Prostate gland (tissue), 2 donors: Measurements from ENCODE around the gene DAAM1. TPM values are rescaled to one million over a fixed set of nuclear protein-coding genes. Genes with fewer than 3 reads are reported as not detected.

Experiments used
- DNase-seq: peaks from one replicate; pipeline ENCODE4 v3.0.0-alpha.2; 2019; ENCODE audit warnings: low spot score
- H3K27ac ChIP-seq, 2 donors: fragments of 200-600 bp; sonication (generic); 2 replicates each; pipeline ENCODE4 v1.5.1; 2017 to 2019
- H3K27me3 ChIP-seq: fragments of 200-600 bp; sonication (generic); replicated peaks from 2 replicates; pipeline ENCODE4 v1.5.1; 2019; ENCODE audit not compliant: insufficient read depth
- H3K36me3 ChIP-seq, 2 donors: fragments of 200-600 bp; sonication (generic); 1 replicate in 1 of 2; 2 replicates in 1 of 2; pipeline versions ENCODE4 v1.5.1 to v1.8.1; 2017 to 2019
- H3K4me1 ChIP-seq: fragments of 200-600 bp; sonication (generic); replicated peaks from 2 replicates; pipeline ENCODE4 v1.5.1; 2019
- H3K4me3 ChIP-seq, 2 donors: fragments of 200-600 bp; sonication (generic); 2 replicates each; pipeline ENCODE4 v1.5.1; 2017 to 2019
- H3K9me3 ChIP-seq: fragments of 200-600 bp; sonication (generic); 2 replicates; pipeline ENCODE4 v1.5.1; 2017
- CTCF ChIP-seq, 4 experiments: fragments of 200-600 bp in 2 of 4; fragments of 450-650 bp in 2 of 4; sonication (generic) in 2 of 4; IDR thresholded peaks; 1 replicate in 3 of 4; 2 replicates in 1 of 4; pipeline ENCODE4 v1.5.1; 2016 to 2019; ENCODE audit warnings: antibody characterized with exemption in 4 of 4, mild to moderate bottlenecking in 2 of 4, moderate library complexity in 2 of 4
- POLR2A ChIP-seq: fragments of 450-650 bp; IDR thresholded peaks from one replicate; pipeline ENCODE4 v1.6.1; 2016; ENCODE audit warnings: antibody characterized with exemption, mild to moderate bottlenecking
- POLR2AphosphoS5 ChIP-seq: sonication (generic); formaldehyde crosslinking; IDR thresholded peaks from one replicate; pipeline ENCODE4 v1.6.1; 2017; ENCODE audit warnings: antibody characterized with exemption
- WGBS: methylation state at CpG from one replicate; pipeline ENCODE4 v1.1.5; 2018; 5-methylcytosine and 5-hydroxymethylcytosine counted together
- intact Hi-C: fragments of 100-400 bp; cut with DNase I; formaldehyde crosslinking; loops from one replicate; pipeline ENCODE4 v1.14.2; 2022
- total RNA-seq, 2 donors: library from RNA; depleted of rRNA; stranded (reverse); fragments of >200 nt; gene quantifications; one replicate each; pipeline ENCODE4 v1.1.0, GENCODE V29; 2016

The DAAM1 gene
- total RNA-seq, 2 donors from 2014 or later: 35.4 to 58.3 TPM

DNA sequence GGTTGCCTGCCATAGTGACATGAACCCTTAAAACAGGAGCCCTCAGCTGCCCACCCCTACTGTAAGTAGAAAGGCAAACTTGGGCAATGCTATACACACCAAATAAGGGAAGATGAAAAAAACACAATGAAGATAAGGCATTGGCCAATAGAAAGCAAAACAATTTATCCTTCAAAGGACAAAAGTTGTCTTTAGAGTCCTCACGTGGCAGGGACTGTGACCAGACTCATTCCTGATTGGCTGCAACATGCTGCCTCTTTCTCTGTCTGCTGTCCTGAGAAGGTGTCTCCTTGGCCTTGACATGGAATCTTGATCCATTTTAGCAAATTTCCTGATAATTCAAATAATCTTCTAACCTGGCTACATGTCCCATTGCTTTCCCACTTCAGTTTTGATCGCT is 144.8 kb downstream of the DAAM1 start:
- Histone ChIP-seq H3K4me1 (no peaks in the 10 kb centered on the region), H3K4me3 (no peak overlapping the region), H3K27ac (peak overlapping the region; percentile 52 to 65), H3K36me3 (no peaks in the 10 kb centered on the region), H3K27me3 (no peaks in the 10 kb centered on the region), H3K9me3 (no peaks in the 10 kb centered on the region)
- DNase-seq: no peak
- intact Hi-C loops: loop anchor here (5.0 kb wide), 2 partner anchors 94 to 146 kb away; partner anchors contain the start of gene DAAM1
- TF ChIP-seq POLR2A (no peak), POLR2AphosphoS5 (no peak), CTCF (IDR thresholded peaks at IDR 0.05) (no peak)
- WGBS: 34% methylated on average over 2 of the region's 2 CpGs

DNA sequence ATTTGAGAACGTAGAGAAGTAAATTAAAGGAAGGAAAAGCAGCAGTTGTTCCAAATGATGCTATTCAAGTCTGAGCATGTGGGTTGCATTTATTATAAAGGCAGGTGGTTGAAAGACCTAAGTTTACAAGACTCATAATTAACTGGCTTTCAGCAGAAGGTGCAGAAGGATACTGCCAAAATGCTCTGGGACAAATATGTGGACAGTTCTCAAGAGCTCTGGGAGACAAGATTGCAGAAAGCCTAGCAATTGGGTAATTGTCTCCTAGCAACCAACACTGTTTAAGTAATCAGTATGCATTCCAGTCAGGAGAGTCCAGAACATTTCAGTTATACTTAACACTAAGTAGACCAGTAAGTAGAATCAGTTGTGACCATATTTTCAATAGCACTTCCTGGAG is 145.2 kb downstream of the DAAM1 start:
- TF ChIP-seq POLR2AphosphoS5 (peak; percentile 86), POLR2A (no peak)
- intact Hi-C loops: loop anchor here (5.0 kb wide), 2 partner anchors 94 to 146 kb away; partner anchors contain the start of gene DAAM1
- no peaks in the 10 kb centered on the region for H3K4me1 ChIP-seq
- H3K27ac ChIP-seq: peak overlapping the region; percentile 34 to 65
- WGBS: 26% methylated on average over 1 of the region's 1 CpG
- peak; percentile 67 for DNase-seq
- no peaks in the 10 kb centered on the region for H3K9me3 ChIP-seq
- no peaks in the 10 kb centered on the region for H3K36me3 ChIP-seq
- H3K4me3 ChIP-seq: no peak overlapping the region
- H3K27me3 ChIP-seq: no peaks in the 10 kb centered on the region

DNA sequence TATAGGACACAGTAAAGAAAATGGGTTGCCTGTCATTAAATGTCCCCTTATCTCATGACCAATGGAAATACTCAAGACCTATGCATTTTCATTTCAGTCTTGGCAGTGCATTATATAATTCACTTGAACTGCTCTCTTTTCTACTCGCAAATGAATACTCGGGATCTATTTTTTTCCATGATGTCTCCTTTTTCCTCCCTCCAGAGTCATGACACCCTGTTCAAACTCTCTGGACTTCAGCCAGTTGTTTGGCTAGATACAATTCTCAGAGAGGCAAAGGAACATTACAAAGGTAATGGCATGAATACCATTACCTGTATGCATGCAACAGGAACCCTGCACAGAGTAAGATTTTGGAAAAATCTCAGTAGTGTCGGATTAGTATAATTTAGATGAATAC is 145.8 kb downstream of the DAAM1 start:
- TF ChIP-seq CTCF (IDR thresholded peaks at IDR 0.05): no peak
- TF ChIP-seq POLR2A: no peak
- no peak for TF ChIP-seq POLR2AphosphoS5
- Histone ChIP-seq H3K27me3 (no peaks in the 10 kb centered on the region), H3K4me3 (no peak overlapping the region), H3K4me1 (no peaks in the 10 kb centered on the region), H3K36me3 (no peaks in the 10 kb centered on the region), H3K9me3 (no peaks in the 10 kb centered on the region), H3K27ac (peak overlapping the region; percentile 7 to 34)
- 79% methylated on average over 3 of the region's 3 CpGs for WGBS
- DNase-seq: no peak
- intact Hi-C loops: loop anchor here (5.0 kb wide), 2 partner anchors 93 to 147 kb away; partner anchors contain the start of gene DAAM1

GRCh38 chr14:59336098-59336497 is 147.6 kb downstream of the DAAM1 start:
- intact Hi-C loops: no loop called here
- no peaks in the 10 kb centered on the region for H3K4me1 ChIP-seq
- H3K9me3 ChIP-seq: no peaks in the 10 kb centered on the region
- no peak overlapping the region for H3K4me3 ChIP-seq
- H3K36me3 ChIP-seq: no peaks in the 10 kb centered on the region
- H3K27ac ChIP-seq: peak overlapping the region; percentile 4 to 12
- no peak for DNase-seq
- no peaks in the 10 kb centered on the region for H3K27me3 ChIP-seq
- no peak for TF ChIP-seq POLR2AphosphoS5
- TF ChIP-seq CTCF (IDR thresholded peaks at IDR 0.05): no peak
- TF ChIP-seq POLR2A: no peak

DNA sequence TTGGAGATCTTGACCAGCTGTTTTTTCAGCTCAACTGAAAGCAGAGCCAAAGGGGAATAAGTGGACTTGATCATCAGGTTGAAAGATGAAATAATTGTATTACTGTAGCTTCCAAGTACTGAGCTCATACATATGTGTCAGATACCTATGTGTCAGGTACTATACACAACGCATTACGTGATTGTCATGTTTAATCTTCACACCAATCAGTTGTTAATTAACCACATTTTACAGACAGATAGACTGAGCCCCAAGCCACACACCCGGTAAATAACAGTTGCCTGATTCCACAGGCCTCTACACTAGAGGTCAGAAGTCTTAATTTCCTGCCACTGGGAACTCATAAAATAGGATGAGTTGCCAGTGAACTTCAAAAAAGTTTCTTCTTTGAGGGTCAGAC is 148.2 kb downstream of the DAAM1 start:
- TF ChIP-seq CTCF (IDR thresholded peaks at IDR 0.05) (no peak), POLR2AphosphoS5 (no peak), POLR2A (no peak)
- Histone ChIP-seq H3K9me3 (no peaks in the 10 kb centered on the region), H3K27me3 (no peaks in the 10 kb centered on the region), H3K4me3 (no peak overlapping the region), H3K27ac (peak overlapping the region; percentile 1 to 4), H3K4me1 (no peaks in the 10 kb centered on the region), H3K36me3 (no peaks in the 10 kb centered on the region)
- DNase-seq: no peak
- intact Hi-C loops: no loop called here
- WGBS: 82% methylated on average over 3 of the region's 3 CpGs
